GM23338 (cell line): ENCODE results near the gene DUSP7. TPM values are rescaled to one million over a fixed set of nuclear protein-coding genes. Genes with fewer than 3 reads are reported as not detected.

Experiments
- ATAC-seq: fragments of 200-7000 bp; cut with Tn5 transposase; 3 replicates; pipeline ENCODE4 v1.9.1; 2020
- DNase-seq: peaks from one replicate; pipeline ENCODE4 v3.0.0-alpha.2; 2015; ENCODE audit warnings: low spot score
- H2AFZ ChIP-seq: fragments of 200-600 bp; sonication (generic); 2 replicates; pipeline ENCODE4 v1.8.0; 2016; ENCODE audit warnings: antibody characterized with exemption, mild to moderate bottlenecking, moderate library complexity
- H3F3A ChIP-seq: fragments of 200-600 bp; sonication (generic); replicated peaks from 2 replicates; pipeline ENCODE4 v1.8.0; 2017; ENCODE audit warnings: antibody characterized with exemption, mixed run types, low read depth
- H3K27ac ChIP-seq: fragments of 200-600 bp; sonication (generic); 2 replicates; pipeline ENCODE4 v1.6.1; 2016; ENCODE audit warnings: low read depth
- H3K27me3 ChIP-seq: fragments of 200-600 bp; sonication (generic); 2 replicates; pipeline ENCODE4 v1.8.0; 2016; ENCODE audit warnings: mild to moderate bottlenecking, mixed run types, moderate library complexity; ENCODE audit not compliant: insufficient read depth
- H3K36me3 ChIP-seq: fragments of 200-600 bp; sonication (generic); 2 replicates; pipeline ENCODE4 v1.8.0; 2016; ENCODE audit warnings: mild to moderate bottlenecking; ENCODE audit not compliant: insufficient read depth
- H3K4me1 ChIP-seq: fragments of 200-600 bp; sonication (generic); 2 replicates; pipeline ENCODE4 v1.8.0; 2016; ENCODE audit warnings: mild to moderate bottlenecking, moderate library complexity; ENCODE audit not compliant: insufficient read depth
- H3K4me2 ChIP-seq: fragments of 200-600 bp; sonication (generic); 2 replicates; pipeline ENCODE4 v1.7.1; 2017; ENCODE audit warnings: mixed run types
- H3K4me3 ChIP-seq: fragments of 200-600 bp; sonication (generic); 2 replicates; pipeline ENCODE4 v1.6.1; 2016; ENCODE audit warnings: mixed run types
- H3K79me2 ChIP-seq: fragments of 200-600 bp; sonication (generic); replicated peaks from 2 replicates; pipeline ENCODE4 v1.8.0; 2017; ENCODE audit warnings: mild to moderate bottlenecking; ENCODE audit not compliant: insufficient read depth
- H3K9me2 ChIP-seq: fragments of 200-600 bp; sonication (generic); 2 replicates; pipeline ENCODE4 v1.8.0; 2017; ENCODE audit not compliant: insufficient read depth
- H4K20me1 ChIP-seq: fragments of 200-600 bp; sonication (generic); replicated peaks from 2 replicates; pipeline ENCODE4 v1.8.0; 2017; ENCODE audit warnings: mild to moderate bottlenecking; ENCODE audit not compliant: insufficient read depth
- H3K27ac Mint-ChIP-seq: 2 replicates; pipeline ENCODE4 v1.8.0; 2020; ENCODE audit warnings: inconsistent platforms, mild to moderate bottlenecking, moderate library complexity, mixed read lengths
- H3K27me3 Mint-ChIP-seq: 3 replicates; pipeline ENCODE4 v1.8.0; 2022; ENCODE audit warnings: low read depth, mild to moderate bottlenecking, moderate library complexity, mixed read lengths, inconsistent platforms; ENCODE audit not compliant: insufficient read depth, poor library complexity
- H3K36me3 Mint-ChIP-seq: 3 replicates; pipeline ENCODE4 v1.8.0; 2021; ENCODE audit warnings: low read depth, mild to moderate bottlenecking, inconsistent platforms, moderate library complexity, mixed read lengths
- H3K4me1 Mint-ChIP-seq: 3 replicates; pipeline ENCODE4 v1.8.0; 2020; ENCODE audit warnings: mild to moderate bottlenecking, inconsistent platforms, mixed read lengths
- H3K4me3 Mint-ChIP-seq: 3 replicates; pipeline ENCODE4 v1.8.0; 2021; ENCODE audit warnings: moderate library complexity, mild to moderate bottlenecking, inconsistent platforms, mixed read lengths
- H3K9me3 Mint-ChIP-seq: 3 replicates; pipeline ENCODE4 v1.8.0; 2020; ENCODE audit warnings: moderate library complexity, mild to moderate bottlenecking, inconsistent platforms, mixed read lengths
- CREB1 ChIP-seq: fragments of 250-450 bp; sonication (Bioruptor Pico); IDR thresholded peaks from 2 replicates; pipeline ENCODE4 v1.5.0; 2020; ENCODE audit warnings: low read depth, mild to moderate bottlenecking, moderate library complexity
- CTCF ChIP-seq, 2 experiments: fragments of 200-600 bp in 1 of 2; sonication (generic) in 1 of 2; conservative IDR thresholded peaks; 2 replicates each; pipeline versions ENCODE4 v1.5.1 to v1.6.1; 2016 to 2017; ENCODE audit warnings: antibody characterized with exemption in 2 of 2, low read depth in 2 of 2, mild to moderate bottlenecking in 2 of 2, moderate library complexity in 1 of 2
- ETS1 ChIP-seq: IDR thresholded peaks from 2 replicates; pipeline ENCODE4 v1.6.1; 2016; ENCODE audit warnings: antibody characterized with exemption
- EZH2 ChIP-seq: fragments of 200-600 bp; sonication (generic); IDR thresholded peaks from one replicate; pipeline ENCODE4 v1.8.0; 2017; ENCODE audit warnings: antibody characterized with exemption, mild to moderate bottlenecking, low read depth; ENCODE audit not compliant: unreplicated experiment
- EZH2phosphoT487 ChIP-seq: fragments of 200-600 bp; sonication (generic); IDR thresholded peaks from one replicate; pipeline ENCODE4 v1.8.1; 2018; ENCODE audit warnings: antibody characterized with exemption; ENCODE audit not compliant: unreplicated experiment
- JUNB ChIP-seq: IDR thresholded peaks from one replicate; pipeline ENCODE4 v1.6.1; 2016; ENCODE audit warnings: antibody characterized with exemption; ENCODE audit not compliant: unreplicated experiment
- NANOG ChIP-seq: IDR thresholded peaks from 2 replicates; pipeline ENCODE4 v1.6.1; 2016; ENCODE audit warnings: antibody characterized with exemption, borderline replicate concordance
- POLR2AphosphoS5 ChIP-seq: IDR thresholded peaks from 2 replicates; pipeline ENCODE4 v1.6.1; 2016; ENCODE audit warnings: antibody characterized with exemption, low read depth
- STAT1 ChIP-seq: IDR thresholded peaks from one replicate; pipeline ENCODE4 v1.6.1; 2016; ENCODE audit warnings: antibody characterized with exemption; ENCODE audit not compliant: unreplicated experiment
- ZNF114 ChIP-seq: fragments of 250-450 bp; sonication (Bioruptor Pico); IDR thresholded peaks from 2 replicates; pipeline ENCODE4 v1.5.0; 2020; ENCODE audit warnings: mild to moderate bottlenecking, moderate library complexity
- ZNF331 ChIP-seq: fragments of 250-450 bp; sonication (Bioruptor Pico); IDR thresholded peaks from 2 replicates; pipeline ENCODE4 v1.5.0; 2020; ENCODE audit warnings: low read depth, mild to moderate bottlenecking, moderate library complexity
- ZNF462 ChIP-seq: fragments of 250-450 bp; sonication (Bioruptor Pico); IDR thresholded peaks from 2 replicates; pipeline ENCODE4 v1.5.0; 2020; ENCODE audit warnings: mild to moderate bottlenecking, moderate library complexity
- polyA plus RNA-seq: library from polyadenylated mRNA; unstranded; fragments of >200 nt; fragmentation: Nextera tagmentation; extraction: Ambion mirVana; gene quantifications from 2 replicates; pipeline ENCODE4 v1.2.1, GENCODE V29; 2016
- total RNA-seq: library from RNA; depleted of rRNA; stranded (reverse); fragments of >200 nt; shearing (Covaris generic); gene quantifications from 2 replicates; pipeline ENCODE4 v1.2.3, GENCODE V29; 2014

Gene DUSP7
- total and polyA plus RNA-seq, 2 experiments from 2014 or later, result 5.6 to 14.7 TPM

- Mint-ChIP-seq H3K27ac (no peak overlapping the region), H3K4me3 (no peak overlapping the region), H3K4me1 (peaks cover 13% of the 10 kb centered on the region; the same call in 2 of the 3 replicates), H3K36me3 (peaks cover 9% of the 10 kb centered on the region), H3K27me3 (peaks cover 2% of the 10 kb centered on the region), H3K9me3 (no peaks in the 10 kb centered on the region)
- Histone ChIP-seq H3F3A (no peaks in the 10 kb centered on the region), H4K20me1 (no peaks in the 10 kb centered on the region), H3K4me1 (no peaks in the 10 kb centered on the region), H3K4me2 (no peak overlapping the region), H3K79me2 (no peaks in the 10 kb centered on the region), H3K27ac (no peak overlapping the region), H3K27me3 (no peaks in the 10 kb centered on the region), H3K4me3 (no peak overlapping the region), H3K9me2 (no peaks in the 10 kb centered on the region), H3K36me3 (peaks cover 3% of the 10 kb centered on the region; the same call in 1 of the 2 replicates), H2AFZ (no peak overlapping the region)
- no peak for ATAC-seq
- DNase-seq, result no peak
- TF ChIP-seq POLR2AphosphoS5, result no peak
- no peak for TF ChIP-seq ZNF462 (CRISPR knock-in tag)
- TF ChIP-seq CREB1, result no peak
- no peak for TF ChIP-seq ZNF114 (CRISPR knock-in tag)
These were observed 37.6 kb upstream of the DUSP7 start for GRCh38 chr3:52093756-52094545.

DNA sequence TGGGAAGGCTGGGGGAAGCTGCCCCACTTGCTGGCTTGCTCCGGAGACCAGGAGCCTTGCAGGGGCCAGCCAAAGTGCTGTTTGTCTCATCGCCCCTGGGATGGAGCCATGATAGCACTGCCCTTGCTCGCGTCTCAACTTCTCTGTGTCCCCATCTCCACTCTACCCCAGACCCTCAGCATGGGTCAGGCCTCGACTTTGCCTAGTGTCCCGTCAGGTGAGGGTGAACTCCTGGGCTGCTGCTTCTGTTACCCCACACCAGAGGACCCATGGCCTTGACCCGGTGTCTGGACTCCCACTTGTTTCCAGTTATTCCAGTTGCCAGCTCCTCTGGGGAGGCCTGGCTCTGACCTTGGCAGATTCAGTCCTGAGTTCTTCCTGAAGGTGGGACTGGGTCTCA lies 36.5 kb upstream of the DUSP7 start:
- no peak for ATAC-seq
- Histone ChIP-seq H3K4me1 (no peaks in the 10 kb centered on the region), H3K9me2 (no peaks in the 10 kb centered on the region)
- TF ChIP-seq EZH2, result no peak
- no peak for TF ChIP-seq ZNF114 (CRISPR knock-in tag)
- no peak for TF ChIP-seq STAT1
- no peak for TF ChIP-seq POLR2AphosphoS5
- TF ChIP-seq ETS1, result no peak
- no peak for TF ChIP-seq ZNF331 (CRISPR knock-in tag)
- no peak for TF ChIP-seq CTCF (conservative IDR thresholded peaks at IDR 0.05; ENCODE audit: low read depth in 2 of 2)
- TF ChIP-seq NANOG, result no peak
- no peak for TF ChIP-seq EZH2phosphoT487
- no peak for TF ChIP-seq JUNB
- TF ChIP-seq CREB1, result no peak

More for the DNA sequence above, 36.5 kb upstream of the DUSP7 start:
- peaks cover 17% of the 10 kb centered on the region; the same call in 2 of the 3 replicates for H3K4me1 Mint-ChIP-seq
- Histone ChIP-seq H2AFZ (no peak overlapping the region), H3K4me2 (no peak overlapping the region), H3K4me3 (no peak overlapping the region), H4K20me1 (no peaks in the 10 kb centered on the region), H3K27ac (no peak overlapping the region), H3F3A (no peaks in the 10 kb centered on the region), H3K36me3 (no peaks in the 10 kb centered on the region; the same call in 1 of the 2 replicates), H3K79me2 (no peaks in the 10 kb centered on the region), H3K27me3 (no peaks in the 10 kb centered on the region)
- no peaks in the 10 kb centered on the region for H3K9me3 Mint-ChIP-seq
- H3K36me3 Mint-ChIP-seq, result peaks cover 9% of the 10 kb centered on the region; the same call in 2 of the 3 replicates
- DNase-seq, result no peak
- H3K27ac Mint-ChIP-seq, result no peak overlapping the region
- H3K27me3 Mint-ChIP-seq, result peaks cover 2% of the 10 kb centered on the region
- no peak overlapping the region for H3K4me3 Mint-ChIP-seq
